ENCODE results near the gene LRIG3.

GRCh38 chr12:58939399-58940100, 19.2 kb upstream of the LRIG3 start:
- TF ChIP-seq, protein P1, sequence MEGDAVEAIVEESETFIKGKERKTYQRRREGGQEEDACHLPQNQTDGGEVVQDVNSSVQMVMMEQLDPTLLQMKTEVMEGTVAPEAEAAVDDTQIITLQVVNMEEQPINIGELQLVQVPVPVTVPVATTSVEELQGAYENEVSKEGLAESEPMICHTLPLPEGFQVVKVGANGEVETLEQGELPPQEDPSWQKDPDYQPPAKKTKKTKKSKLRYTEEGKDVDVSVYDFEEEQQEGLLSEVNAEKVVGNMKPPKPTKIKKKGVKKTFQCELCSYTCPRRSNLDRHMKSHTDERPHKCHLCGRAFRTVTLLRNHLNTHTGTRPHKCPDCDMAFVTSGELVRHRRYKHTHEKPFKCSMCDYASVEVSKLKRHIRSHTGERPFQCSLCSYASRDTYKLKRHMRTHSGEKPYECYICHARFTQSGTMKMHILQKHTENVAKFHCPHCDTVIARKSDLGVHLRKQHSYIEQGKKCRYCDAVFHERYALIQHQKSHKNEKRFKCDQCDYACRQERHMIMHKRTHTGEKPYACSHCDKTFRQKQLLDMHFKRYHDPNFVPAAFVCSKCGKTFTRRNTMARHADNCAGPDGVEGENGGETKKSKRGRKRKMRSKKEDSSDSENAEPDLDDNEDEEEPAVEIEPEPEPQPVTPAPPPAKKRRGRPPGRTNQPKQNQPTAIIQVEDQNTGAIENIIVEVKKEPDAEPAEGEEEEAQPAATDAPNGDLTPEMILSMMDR (IDR thresholded peaks at IDR 0.05), result no peak
- no peak for TF ChIP-seq POLR2A (IDR thresholded peaks at IDR 0.05)
